ENCODE measurements around the gene ZBTB7C.

- TF ChIP-seq CTCF (IDR thresholded peaks at IDR 0.05) (no peak), POLR2A (IDR thresholded peaks at IDR 0.05) (no peak)
Observed at GRCh38 chr18:48436907-48437306, 27.7 kb upstream of the ZBTB7C start.

All from body of pancreas (tissue), 4 donors.